ENCODE results near the gene ZDHHC14. TPM values are rescaled to one million over a fixed set of nuclear protein-coding genes. Genes with fewer than 3 reads are reported as not detected.

Gene ZDHHC14
- total and polyA plus RNA-seq, 2 of the 8 experiments (the other 6 are each of a cell fraction or from before 2014, with no cell fraction given), result 2.9 to 5.3 TPM

- Histone ChIP-seq H2BK20ac (ENCODE audit: low read length) (no peak overlapping the region), H3K9me3 (ENCODE audit: insufficient read depth in 2 of 2, low read depth in 1 of 2, low read length in 1 of 2) (no peaks in the 10 kb centered on the region), H3K23me2 (ENCODE audit: low read depth, low read length) (no peaks in the 10 kb centered on the region), H2BK5ac (ENCODE audit: low read depth, low read length) (no peak overlapping the region), H3K4me2 (ENCODE audit: insufficient read depth in 1 of 2, low read depth in 2 of 2, low read length in 2 of 2) (no peak overlapping the region), H4K91ac (replicated peaks; ENCODE audit: insufficient read length, low read length) (no peak overlapping the region), H3K9ac (replicated peaks in 1 of 4; ENCODE audit: extremely low read depth in 1 of 4, low read depth in 3 of 4, low read length in 3 of 4) (no peak overlapping the region), H4K8ac (ENCODE audit: extremely low read depth, insufficient read depth, low read length) (peak overlapping the region; percentile 38; the same call in 1 of the 2 replicates), H3K27ac (ENCODE audit: low read depth, low read length) (no peak overlapping the region), H3K79me1 (ENCODE audit: low read depth, low read length) (no peaks in the 10 kb centered on the region), H3K56ac (replicated peaks; ENCODE audit: insufficient read length, low read depth, low read length) (no peak overlapping the region), H2AK5ac (ENCODE audit: low read depth, low read length) (no peak overlapping the region), H4K20me1 (replicated peaks in 1 of 2; ENCODE audit: control insufficient read depth in 1 of 2, insufficient read depth in 2 of 2, low read length in 2 of 2) (no peaks in the 10 kb centered on the region), H4K5ac (ENCODE audit: insufficient read length, low read depth, low read length) (no peak overlapping the region), H3K36me3 (ENCODE audit: control insufficient read depth in 2 of 4, insufficient read depth in 4 of 4, low read length in 3 of 4) (no peaks in the 10 kb centered on the region), H2BK12ac (ENCODE audit: low read depth, low read length) (no peak overlapping the region), H2BK120ac (replicated peaks; ENCODE audit: low read depth, low read length) (no peak overlapping the region), H3K18ac (ENCODE audit: extremely low read depth, low read length) (no peak overlapping the region), H3K14ac (ENCODE audit: insufficient read length) (no peak overlapping the region), H3K23ac (ENCODE audit: insufficient read length) (no peak overlapping the region), H3K4me3 (ENCODE audit: extremely low read depth in 1 of 4, insufficient read depth in 2 of 4, low read depth in 3 of 4, low read length in 4 of 4) (no peak overlapping the region), H3K27me3 (replicated peaks in 1 of 4; ENCODE audit: control insufficient read depth in 3 of 4, extremely low read depth in 1 of 4, insufficient read depth in 3 of 4, low read length in 3 of 4) (no peaks in the 10 kb centered on the region), H3K4me1 (replicated peaks in 1 of 4; ENCODE audit: control insufficient read depth in 3 of 4, insufficient read depth in 4 of 4, low read length in 3 of 4) (no peaks in the 10 kb centered on the region), H2AFZ (ENCODE audit: low read length) (no peak overlapping the region), H3K4ac (replicated peaks; ENCODE audit: insufficient read length, low read depth, low read length) (no peak overlapping the region), H2BK15ac (ENCODE audit: low read length) (no peak overlapping the region), H3K79me2 (ENCODE audit: control insufficient read depth in 1 of 2, insufficient read depth in 2 of 2, low read length in 2 of 2) (no peaks in the 10 kb centered on the region)
- POLR2A ChIA-PET (ENCODE audit: partially characterized antibody), result no interaction called here
- no peak for FAIRE-seq
- CTCF ChIA-PET (ENCODE audit: partially characterized antibody), result interaction anchor here (1.3 to 2.3 kb wide), 4 partner anchors 29 to 245 kb away, joined by 3 to 4 read pairs (median 4); no protein-coding TSS in a partner anchor
- 87% methylated on average over 15 of the region's 15 CpGs; no CpG with 5 or more reads in 1 of the 2 experiments for WGBS, 2 experiments (ENCODE audit: extremely low coverage in 1 of 2, insufficient coverage in 1 of 2, insufficient read length in 1 of 2, insufficient replicate concordance in 2 of 2, low coverage in 1 of 2, low lambda C conversion rate in 2 of 2, missing lambda C conversion rate in 1 of 2)
- DNase-seq (ENCODE audit: low read depth in 1 of 2, low spot score in 2 of 2), result peak in 1 of 2 experiments; percentile 33
- TF ChIP-seq SIN3A (conservative IDR thresholded peaks at IDR 0.05 in 1 of 2, IDR thresholded peaks at IDR 0.05 in 1 of 2; ENCODE audit: low read depth in 1 of 2, low read length in 2 of 2) (no peak), MAFK (IDR thresholded peaks at IDR 0.05; ENCODE audit: low read depth, low read length) (no peak), SP4 (IDR thresholded peaks at IDR 0.05; ENCODE audit: low read length) (no peak), HDAC2 (IDR thresholded peaks at IDR 0.05; ENCODE audit: borderline replicate concordance in 1 of 2, low read depth in 2 of 2, low read length in 2 of 2) (no peak), BRCA1 (IDR thresholded peaks at IDR 0.05; ENCODE audit: low read depth, low read length) (no peak), CEBPB (IDR thresholded peaks at IDR 0.05; ENCODE audit: low read depth, low read length) (no peak), RAD21 (IDR thresholded peaks at IDR 0.05 in 1 of 2, conservative IDR thresholded peaks at IDR 0.05 in 1 of 2; ENCODE audit: low read depth in 2 of 2, low read length in 2 of 2) (no peak), ZNF274 (IDR thresholded peaks at IDR 0.05; ENCODE audit: borderline replicate concordance, extremely low read depth, low read length) (no peak), TAF7 (optimal IDR thresholded peaks at IDR 0.05; ENCODE audit: borderline replicate concordance, low read depth, low read length) (no peak), SUZ12 (IDR thresholded peaks at IDR 0.05; ENCODE audit: low read length) (no peak), GTF2F1 (IDR thresholded peaks at IDR 0.05; ENCODE audit: borderline replicate concordance, low read depth, low read length) (no peak)
Observed at GRCh38 chr6:157561929-157562810, 181.2 kb downstream of the ZDHHC14 start.
